HG03095 (cell line): ENCODE results near the gene ARMC12.

Experiments used
- ATAC-seq: cut with Tn5 transposase; IDR thresholded peaks from one replicate; pipeline ENCODE4 v1.9.1; 2021; ENCODE audit warnings: moderate library complexity; ENCODE audit not compliant: unreplicated experiment

ARMC12 gene

GRCh38 chr6:35718375-35718736, 18.5 kb upstream of the ARMC12 start:
- no peak for ATAC-seq

- ATAC-seq = no peak
Measured at GRCh38 chr6:35718911-35719381, 17.9 kb upstream of the ARMC12 start.

- ATAC-seq = peak; percentile 24
Measured at GRCh38 chr6:35719404-35719829, 17.4 kb upstream of the ARMC12 start.

- ATAC-seq = peak; percentile 51
Measured at GRCh38 chr6:35719830-35720733, 16.8 kb upstream of the ARMC12 start.

GRCh38 chr6:35722121-35722761, 14.6 kb upstream of the ARMC12 start:
- no peak for ATAC-seq

GRCh38 chr6:35723587-35723986, 13.2 kb upstream of the ARMC12 start:
- no peak for ATAC-seq

- no peak for ATAC-seq
Measured at GRCh38 chr6:35724059-35724458, 12.8 kb upstream of the ARMC12 start.

GRCh38 chr6:35724471-35724870, 12.4 kb upstream of the ARMC12 start:
- no peak for ATAC-seq

- no peak for ATAC-seq
Measured at GRCh38 chr6:35725081-35725708, 11.6 kb upstream of the ARMC12 start.

- no peak for ATAC-seq
Measured at GRCh38 chr6:35725721-35726438, 11.0 kb upstream of the ARMC12 start.

GRCh38 chr6:35727231-35727934, 9.4 kb upstream of the ARMC12 start:
- no peak for ATAC-seq

- peak; percentile 39 for ATAC-seq
Measured at GRCh38 chr6:35727935-35728682, 8.7 kb upstream of the ARMC12 start.

GRCh38 chr6:35728683-35729678, 7.9 kb upstream of the ARMC12 start:
- ATAC-seq = no peak

- ATAC-seq = no peak
Measured at GRCh38 chr6:35729722-35730121, 7.1 kb upstream of the ARMC12 start.

- ATAC-seq = no peak
Measured at GRCh38 chr6:35730745-35731413, 6.0 kb upstream of the ARMC12 start.

GRCh38 chr6:35731414-35731735, 5.5 kb upstream of the ARMC12 start:
- ATAC-seq = peak; percentile 35

- ATAC-seq = peak; percentile 41
Measured at GRCh38 chr6:35731736-35732532, 4.9 kb upstream of the ARMC12 start.
